ENCODE data around the gene RPS2.

RPS2 gene

GRCh38 chr16:1990351-1991134 lies 25.9 kb upstream of the RPS2 start:
- peak overlapping the region; percentile 63 for H3K4me3 ChIP-seq (ENCODE audit: low read depth, low read length)
- DNase-seq (ENCODE audit: low read depth), result no peak
- TF ChIP-seq CTCF (IDR thresholded peaks at IDR 0.05; ENCODE audit: low read depth, low read length, missing control alignments), result no peak

DNA sequence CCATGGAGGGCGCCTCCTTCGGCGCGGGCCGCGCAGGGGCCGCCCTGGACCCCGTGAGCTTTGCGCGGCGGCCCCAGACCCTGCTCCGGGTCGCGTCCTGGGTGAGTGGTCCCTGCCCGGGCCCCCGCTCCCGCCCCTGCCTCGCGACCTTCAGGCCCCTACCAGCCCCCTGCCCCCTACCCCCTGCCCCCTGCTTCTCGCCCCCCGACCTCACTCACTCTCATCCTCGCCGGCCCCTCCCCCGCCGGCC lies 25.4 kb upstream of the RPS2 start:
- peak overlapping the region; percentile 63 for H3K4me3 ChIP-seq (ENCODE audit: low read depth, low read length)
- TF ChIP-seq CTCF (IDR thresholded peaks at IDR 0.05; ENCODE audit: low read depth, low read length, missing control alignments), result no peak
- no peak for DNase-seq (ENCODE audit: low read depth)

- DNase-seq (ENCODE audit: low read depth), result no peak
- H3K4me3 ChIP-seq (ENCODE audit: low read depth, low read length), result peak within 1 kb of the TSS; percentile 63
- TF ChIP-seq CTCF (IDR thresholded peaks at IDR 0.05; ENCODE audit: low read depth, low read length, missing control alignments), result no peak
Observed at GRCh38 chr16:1989209-1990100, 24.8 kb upstream of the RPS2 start, which contains the start of gene SYNGR3. TSS of gene SYNGR3 (plus strand) at chr16:1989970. CDS start at chr16:1990103, 133 bp downstream.

DNA sequence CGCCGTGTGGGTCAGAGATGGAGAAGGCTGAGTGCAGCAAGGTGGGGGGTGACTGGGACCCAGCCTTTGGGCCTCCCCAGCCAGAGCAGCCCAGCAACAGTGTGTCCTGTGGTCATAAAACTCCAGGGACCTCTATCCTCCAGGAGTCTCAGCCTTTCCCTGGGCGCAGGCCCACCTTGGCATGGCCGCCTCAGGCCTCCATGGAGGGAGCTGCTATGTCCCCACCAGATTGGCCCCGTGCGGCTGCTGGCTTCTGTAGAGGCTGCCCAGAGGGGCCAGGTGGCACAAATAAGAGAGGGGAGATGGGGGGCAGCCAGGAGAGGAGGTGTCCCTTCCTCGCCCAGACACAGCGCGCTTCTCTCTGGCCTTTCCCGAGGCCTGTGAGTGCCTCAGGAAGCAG lies 22.6 kb upstream of the RPS2 start:
- TF ChIP-seq CTCF (IDR thresholded peaks at IDR 0.05; ENCODE audit: low read depth, low read length, missing control alignments), result no peak
- DNase-seq (ENCODE audit: low read depth), result no peak
- H3K4me3 ChIP-seq (ENCODE audit: low read depth, low read length), result no peak overlapping the region

- no peak for TF ChIP-seq CTCF (IDR thresholded peaks at IDR 0.05; ENCODE audit: low read depth, low read length, missing control alignments)
- no peak for DNase-seq (ENCODE audit: low read depth)
- peak overlapping the region; percentile 66 for H3K4me3 ChIP-seq (ENCODE audit: low read depth, low read length)
Observed at GRCh38 chr16:1985466-1986150, 21.0 kb upstream of the RPS2 start.

GRCh38 chr16:1984347-1985225 lies 20.0 kb upstream of the RPS2 start:
- no peak for TF ChIP-seq CTCF (IDR thresholded peaks at IDR 0.05; ENCODE audit: low read depth, low read length, missing control alignments)
- H3K4me3 ChIP-seq (ENCODE audit: low read depth, low read length), result peak overlapping the region; percentile 66
- DNase-seq (ENCODE audit: low read depth), result no peak
